ENCODE results near the gene KLHL36. TPM values are rescaled to one million over a fixed set of nuclear protein-coding genes. Genes with fewer than 3 reads are reported as not detected.

Gene KLHL36
- total and polyA plus RNA-seq, 4 donors = 11.5 to 53.6 (median 16.9) TPM

GRCh38 chr16:84638231-84638806 lies 10.0 kb upstream of the KLHL36 start:
- 91% methylated on average over 8 of the region's 8 CpGs for WGBS
- no peak for DNase-seq (ENCODE audit: low spot score)

More at GRCh38 chr16:84638231-84638806, 10.0 kb upstream of the KLHL36 start:
- Histone ChIP-seq H3K27me3 (ENCODE audit: control insufficient read depth in 4 of 4, insufficient read depth in 4 of 4, low read length in 3 of 4) (no peaks in the 10 kb centered on the region), H3K4me3 (ENCODE audit: low read depth in 1 of 3, low read length in 3 of 3) (no peak overlapping the region), H3K4me1 (ENCODE audit: control insufficient read depth in 4 of 4, insufficient read depth in 4 of 4, low read length in 3 of 4) (peaks cover 3 to 19% (median 9%) of the 10 kb centered on the region in 4 donors), H3K27ac (ENCODE audit: low read depth in 1 of 2, low read length in 2 of 2) (no peak overlapping the region), H3K9me3 (ENCODE audit: control insufficient read depth in 4 of 4, low read length in 3 of 4) (no peaks in the 10 kb centered on the region), H3K9ac (ENCODE audit: low read depth in 1 of 2, low read length in 2 of 2) (no peak overlapping the region), H3K36me3 (ENCODE audit: control insufficient read depth in 4 of 4, insufficient read depth in 3 of 4, low read depth in 1 of 4, low read length in 3 of 4) (no peaks in the 10 kb centered on the region)
- no peak for TF ChIP-seq NR2F2 (IDR thresholded peaks at IDR 0.05)
- TF ChIP-seq RXRA (IDR thresholded peaks at IDR 0.05) = no peak
- TF ChIP-seq HNF4A (conservative IDR thresholded peaks at IDR 0.05) = no peak
- TF ChIP-seq FOXA1 (IDR thresholded peaks at IDR 0.05) = no peak
- TF ChIP-seq, protein P1, sequence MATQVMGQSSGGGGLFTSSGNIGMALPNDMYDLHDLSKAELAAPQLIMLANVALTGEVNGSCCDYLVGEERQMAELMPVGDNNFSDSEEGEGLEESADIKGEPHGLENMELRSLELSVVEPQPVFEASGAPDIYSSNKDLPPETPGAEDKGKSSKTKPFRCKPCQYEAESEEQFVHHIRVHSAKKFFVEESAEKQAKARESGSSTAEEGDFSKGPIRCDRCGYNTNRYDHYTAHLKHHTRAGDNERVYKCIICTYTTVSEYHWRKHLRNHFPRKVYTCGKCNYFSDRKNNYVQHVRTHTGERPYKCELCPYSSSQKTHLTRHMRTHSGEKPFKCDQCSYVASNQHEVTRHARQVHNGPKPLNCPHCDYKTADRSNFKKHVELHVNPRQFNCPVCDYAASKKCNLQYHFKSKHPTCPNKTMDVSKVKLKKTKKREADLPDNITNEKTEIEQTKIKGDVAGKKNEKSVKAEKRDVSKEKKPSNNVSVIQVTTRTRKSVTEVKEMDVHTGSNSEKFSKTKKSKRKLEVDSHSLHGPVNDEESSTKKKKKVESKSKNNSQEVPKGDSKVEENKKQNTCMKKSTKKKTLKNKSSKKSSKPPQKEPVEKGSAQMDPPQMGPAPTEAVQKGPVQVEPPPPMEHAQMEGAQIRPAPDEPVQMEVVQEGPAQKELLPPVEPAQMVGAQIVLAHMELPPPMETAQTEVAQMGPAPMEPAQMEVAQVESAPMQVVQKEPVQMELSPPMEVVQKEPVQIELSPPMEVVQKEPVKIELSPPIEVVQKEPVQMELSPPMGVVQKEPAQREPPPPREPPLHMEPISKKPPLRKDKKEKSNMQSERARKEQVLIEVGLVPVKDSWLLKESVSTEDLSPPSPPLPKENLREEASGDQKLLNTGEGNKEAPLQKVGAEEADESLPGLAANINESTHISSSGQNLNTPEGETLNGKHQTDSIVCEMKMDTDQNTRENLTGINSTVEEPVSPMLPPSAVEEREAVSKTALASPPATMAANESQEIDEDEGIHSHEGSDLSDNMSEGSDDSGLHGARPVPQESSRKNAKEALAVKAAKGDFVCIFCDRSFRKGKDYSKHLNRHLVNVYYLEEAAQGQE (IDR thresholded peaks at IDR 0.05) = no peak
- TF ChIP-seq GABPA (IDR thresholded peaks at IDR 0.05 in 1 of 2, conservative IDR thresholded peaks at IDR 0.05 in 1 of 2) = no peak
- no peak for TF ChIP-seq EGR1 (IDR thresholded peaks at IDR 0.05; ENCODE audit: low read depth in 2 of 2)
- no peak for TF ChIP-seq YY1 (IDR thresholded peaks at IDR 0.05)
- TF ChIP-seq, protein P2, sequence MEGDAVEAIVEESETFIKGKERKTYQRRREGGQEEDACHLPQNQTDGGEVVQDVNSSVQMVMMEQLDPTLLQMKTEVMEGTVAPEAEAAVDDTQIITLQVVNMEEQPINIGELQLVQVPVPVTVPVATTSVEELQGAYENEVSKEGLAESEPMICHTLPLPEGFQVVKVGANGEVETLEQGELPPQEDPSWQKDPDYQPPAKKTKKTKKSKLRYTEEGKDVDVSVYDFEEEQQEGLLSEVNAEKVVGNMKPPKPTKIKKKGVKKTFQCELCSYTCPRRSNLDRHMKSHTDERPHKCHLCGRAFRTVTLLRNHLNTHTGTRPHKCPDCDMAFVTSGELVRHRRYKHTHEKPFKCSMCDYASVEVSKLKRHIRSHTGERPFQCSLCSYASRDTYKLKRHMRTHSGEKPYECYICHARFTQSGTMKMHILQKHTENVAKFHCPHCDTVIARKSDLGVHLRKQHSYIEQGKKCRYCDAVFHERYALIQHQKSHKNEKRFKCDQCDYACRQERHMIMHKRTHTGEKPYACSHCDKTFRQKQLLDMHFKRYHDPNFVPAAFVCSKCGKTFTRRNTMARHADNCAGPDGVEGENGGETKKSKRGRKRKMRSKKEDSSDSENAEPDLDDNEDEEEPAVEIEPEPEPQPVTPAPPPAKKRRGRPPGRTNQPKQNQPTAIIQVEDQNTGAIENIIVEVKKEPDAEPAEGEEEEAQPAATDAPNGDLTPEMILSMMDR (IDR thresholded peaks at IDR 0.05; ENCODE audit: low read depth, low read length, missing input control) = no peak
- TF ChIP-seq SP1 (IDR thresholded peaks at IDR 0.05) = no peak
- TF ChIP-seq, protein P3, sequence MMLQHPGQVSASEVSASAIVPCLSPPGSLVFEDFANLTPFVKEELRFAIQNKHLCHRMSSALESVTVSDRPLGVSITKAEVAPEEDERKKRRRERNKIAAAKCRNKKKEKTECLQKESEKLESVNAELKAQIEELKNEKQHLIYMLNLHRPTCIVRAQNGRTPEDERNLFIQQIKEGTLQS (IDR thresholded peaks at IDR 0.05) = no peak
- TF ChIP-seq ZBTB33 (IDR thresholded peaks at IDR 0.05) = no peak
- no peak for TF ChIP-seq JUND (IDR thresholded peaks at IDR 0.05)
- no peak for TF ChIP-seq RAD21 (IDR thresholded peaks at IDR 0.05)

Data from liver (tissue), 9 donors.